ENCODE data around the gene TRPT1. TPM values are rescaled to one million over a fixed set of nuclear protein-coding genes. Genes with fewer than 3 reads are reported as not detected.

The TRPT1 gene
- total RNA-seq, 3 donors from 2014 or later (not counting 1 experiment from before 2014, with no cell fraction given): 22.7 to 30.8 (median 28.5) TPM

DNA sequence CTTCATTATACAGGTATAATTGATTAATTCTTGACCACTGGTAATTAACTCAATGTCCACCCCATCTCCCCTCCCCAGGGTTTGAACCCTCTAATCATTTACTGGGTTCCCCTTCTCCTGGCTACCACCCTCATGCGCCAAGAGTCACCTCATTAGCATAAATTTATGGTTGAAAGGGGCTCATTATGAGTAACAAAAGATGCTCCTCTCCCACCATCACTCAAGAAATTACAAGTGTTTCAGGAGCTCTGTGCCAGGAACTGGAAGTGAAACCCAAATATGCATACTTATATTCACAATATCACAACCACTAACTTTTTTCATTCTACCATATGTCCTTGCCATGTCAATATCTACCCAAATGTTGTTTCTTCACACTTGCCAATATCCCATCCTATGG lies 47.8 kb downstream of the TRPT1 start:
- no peak overlapping the region for H3K27ac Mint-ChIP-seq
- no peak overlapping the region for H3K4me3 Mint-ChIP-seq
- peaks cover 0 to 10% of the 10 kb centered on the region in 2 donors for H3K4me1 Mint-ChIP-seq
- no peaks in the 10 kb centered on the region for H3K27me3 Mint-ChIP-seq (ENCODE audit: low read depth in 2 of 2)
- H3K27ac ChIP-seq (ENCODE audit: low read length): no peak overlapping the region
- DNase-seq (no peak), ATAC-seq (no peak)
- no peaks in the 10 kb centered on the region for H3K9me3 ChIP-seq (ENCODE audit: control insufficient read depth, insufficient read depth, low read length)
- H3K27me3 ChIP-seq (ENCODE audit: control insufficient read depth, insufficient read depth, low read length): no peaks in the 10 kb centered on the region
- no CpG with 5 or more reads among the region's 1 CpG for WGBS (ENCODE audit: insufficient coverage)
- H3K36me3 ChIP-seq (ENCODE audit: control insufficient read depth, insufficient read depth, low read length): no peaks in the 10 kb centered on the region
- H3K4me1 ChIP-seq (ENCODE audit: control insufficient read depth, insufficient read depth, low read length): peaks cover 6% of the 10 kb centered on the region
- H3K9me3 Mint-ChIP-seq: no peaks in the 10 kb centered on the region
- H3K4me3 ChIP-seq (ENCODE audit: low read length): no peak overlapping the region
- TF ChIP-seq, protein P1, sequence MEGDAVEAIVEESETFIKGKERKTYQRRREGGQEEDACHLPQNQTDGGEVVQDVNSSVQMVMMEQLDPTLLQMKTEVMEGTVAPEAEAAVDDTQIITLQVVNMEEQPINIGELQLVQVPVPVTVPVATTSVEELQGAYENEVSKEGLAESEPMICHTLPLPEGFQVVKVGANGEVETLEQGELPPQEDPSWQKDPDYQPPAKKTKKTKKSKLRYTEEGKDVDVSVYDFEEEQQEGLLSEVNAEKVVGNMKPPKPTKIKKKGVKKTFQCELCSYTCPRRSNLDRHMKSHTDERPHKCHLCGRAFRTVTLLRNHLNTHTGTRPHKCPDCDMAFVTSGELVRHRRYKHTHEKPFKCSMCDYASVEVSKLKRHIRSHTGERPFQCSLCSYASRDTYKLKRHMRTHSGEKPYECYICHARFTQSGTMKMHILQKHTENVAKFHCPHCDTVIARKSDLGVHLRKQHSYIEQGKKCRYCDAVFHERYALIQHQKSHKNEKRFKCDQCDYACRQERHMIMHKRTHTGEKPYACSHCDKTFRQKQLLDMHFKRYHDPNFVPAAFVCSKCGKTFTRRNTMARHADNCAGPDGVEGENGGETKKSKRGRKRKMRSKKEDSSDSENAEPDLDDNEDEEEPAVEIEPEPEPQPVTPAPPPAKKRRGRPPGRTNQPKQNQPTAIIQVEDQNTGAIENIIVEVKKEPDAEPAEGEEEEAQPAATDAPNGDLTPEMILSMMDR (IDR thresholded peaks at IDR 0.05): no peak
- intact Hi-C loops (cut with micrococcal nuclease): no loop called here
- no peaks in the 10 kb centered on the region for H3K36me3 Mint-ChIP-seq

DNA sequence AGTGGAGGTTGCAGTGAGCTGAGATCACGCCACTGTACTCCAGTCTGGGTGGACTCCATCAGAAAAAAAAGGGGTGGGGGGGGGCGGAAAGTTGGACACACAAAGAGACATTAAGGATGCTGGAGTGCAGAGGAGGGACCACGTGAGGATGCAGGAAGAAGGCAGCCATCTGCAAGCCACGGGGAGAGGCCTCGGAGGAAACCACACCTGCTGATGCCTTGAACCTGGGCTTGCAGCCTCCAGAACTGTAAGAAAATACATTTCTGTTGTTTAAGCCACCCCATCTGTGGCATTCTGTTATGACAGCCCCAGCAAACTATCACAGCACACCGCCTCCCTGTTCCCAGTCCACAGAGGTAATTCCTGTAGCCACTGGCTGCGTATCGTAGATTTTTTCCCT lies 49.2 kb downstream of the TRPT1 start:
- WGBS (ENCODE audit: insufficient coverage): 54% methylated on average over 6 of the region's 8 CpGs
- TF ChIP-seq, protein P1 (IDR thresholded peaks at IDR 0.05): no peak
- Mint-ChIP-seq H3K4me3 (no peak overlapping the region), H3K4me1 (peaks cover 0 to 4% of the 10 kb centered on the region in 2 donors), H3K9me3 (no peaks in the 10 kb centered on the region), H3K27me3 (ENCODE audit: low read depth in 2 of 2) (no peaks in the 10 kb centered on the region), H3K36me3 (no peaks in the 10 kb centered on the region), H3K27ac (no peak overlapping the region)
- DNase-seq (no peak), ATAC-seq (no peak)
- intact Hi-C loops (cut with micrococcal nuclease): no loop called here
- Histone ChIP-seq H3K4me3 (ENCODE audit: low read length) (no peak overlapping the region), H3K4me1 (ENCODE audit: control insufficient read depth, insufficient read depth, low read length) (peaks cover 6% of the 10 kb centered on the region), H3K9me3 (ENCODE audit: control insufficient read depth, insufficient read depth, low read length) (no peaks in the 10 kb centered on the region), H3K36me3 (ENCODE audit: control insufficient read depth, insufficient read depth, low read length) (no peaks in the 10 kb centered on the region), H3K27ac (ENCODE audit: low read length) (no peak overlapping the region), H3K27me3 (ENCODE audit: control insufficient read depth, insufficient read depth, low read length) (no peaks in the 10 kb centered on the region)

Other genes with a start within 250 kb of the TRPT1 start
- gene OTUB1, start 239.7 kb downstream of the TRPT1 start, total RNA-seq: 10 to 100 TPM; 73.6 to 88.9 (median 82.4) TPM
- gene FLRT1, start 190.3 kb downstream of the TRPT1 start, total RNA-seq: not detected
- gene MACROD1, start 60.1 kb downstream of the TRPT1 start, total RNA-seq: 1 to 10 TPM in 2 of 3 donors, under 1 TPM in 1; 0.73 to 3.3 (median 1.8) TPM
- 100 to 1,000 TPM in 1 of 3 donors, 10 to 100 TPM in 2; 80.9 to 110 (median 85.1) TPM for gene STIP1, start 40.0 kb downstream of the TRPT1 start, total RNA-seq
- gene FERMT3, start 19.5 kb downstream of the TRPT1 start, total RNA-seq: 100 to 1,000 TPM; 194 to 202 (median 196) TPM
- 10 to 100 TPM; 59.1 to 79.1 (median 74.8) TPM for gene NUDT22, start 88 bp upstream of the TRPT1 start, total RNA-seq
- gene DNAJC4, start 4.4 kb upstream of the TRPT1 start, total RNA-seq: 10 to 100 TPM; 45.0 to 47.0 (median 46.6) TPM
- 10 to 100 TPM; 30.7 to 38.7 (median 37.3) TPM for gene VEGFB, start 8.4 kb upstream of the TRPT1 start, total RNA-seq
- gene FKBP2, start 14.9 kb upstream of the TRPT1 start, total RNA-seq: 10 to 100 TPM; 26.4 to 39.3 (median 30.3) TPM
- gene PPP1R14B, start 20.8 kb upstream of the TRPT1 start, total RNA-seq: 10 to 100 TPM; 16.9 to 21.3 (median 21.0) TPM
- 1 to 10 TPM; 5.4 to 7.6 (median 5.5) TPM for gene PLCB3, start 25.3 kb upstream of the TRPT1 start, total RNA-seq
- gene BAD, start 58.5 kb upstream of the TRPT1 start, total RNA-seq: 10 to 100 TPM; 30.6 to 35.8 (median 31.6) TPM
- gene GPR137, start 59.7 kb upstream of the TRPT1 start, total RNA-seq: 10 to 100 TPM; 29.1 to 61.3 (median 34.4) TPM
- under 1 TPM in 2 of 3 donors, not detected in 1; 0.30 to 0.86 TPM for gene KCNK4, start 65.1 kb upstream of the TRPT1 start, total RNA-seq
- gene CATSPERZ, start 74.2 kb upstream of the TRPT1 start, total RNA-seq: under 1 TPM in 2 of 3 donors, not detected in 1; 0.80 to 0.90 TPM
- 10 to 100 TPM; 47.1 to 51.3 (median 50.0) TPM for gene ESRRA, start 79.3 kb upstream of the TRPT1 start, total RNA-seq
- gene TRMT112, start 91.4 kb upstream of the TRPT1 start, total RNA-seq: 100 to 1,000 TPM in 2 of 3 donors, 10 to 100 TPM in 1; 98.4 to 106 (median 105) TPM
- gene PRDX5, start 91.9 kb upstream of the TRPT1 start, total RNA-seq: 100 to 1,000 TPM in 1 of 3 donors, 10 to 100 TPM in 2; 85.9 to 104 (median 88.8) TPM
- gene CCDC88B, start 114.0 kb upstream of the TRPT1 start, total RNA-seq: 100 to 1,000 TPM; 262 to 276 (median 272) TPM
- 10 to 100 TPM; 27.6 to 36.0 (median 34.4) TPM for gene RPS6KA4, start 133.0 kb upstream of the TRPT1 start, total RNA-seq